ENCODE measurements around the gene DECR2. TPM values are rescaled to one million over a fixed set of nuclear protein-coding genes. Genes with fewer than 3 reads are reported as not detected.
A peak's percentile ranks its signal among the peaks of the same experiment; 100 is the strongest.

Gene DECR2, protein sequence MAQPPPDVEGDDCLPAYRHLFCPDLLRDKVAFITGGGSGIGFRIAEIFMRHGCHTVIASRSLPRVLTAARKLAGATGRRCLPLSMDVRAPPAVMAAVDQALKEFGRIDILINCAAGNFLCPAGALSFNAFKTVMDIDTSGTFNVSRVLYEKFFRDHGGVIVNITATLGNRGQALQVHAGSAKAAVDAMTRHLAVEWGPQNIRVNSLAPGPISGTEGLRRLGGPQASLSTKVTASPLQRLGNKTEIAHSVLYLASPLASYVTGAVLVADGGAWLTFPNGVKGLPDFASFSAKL
- 10.1 TPM for total RNA-seq
- long read RNA-seq, transcript DECR2-201 (9 exons, 1,615 nt) = major isoform, 9 of 19 reads
- long read RNA-seq, partial matches to known transcripts = 1 of 19 reads
- long read RNA-seq, other reads (novel, unspliced or antisense) = 9 of 19 reads

DNA sequence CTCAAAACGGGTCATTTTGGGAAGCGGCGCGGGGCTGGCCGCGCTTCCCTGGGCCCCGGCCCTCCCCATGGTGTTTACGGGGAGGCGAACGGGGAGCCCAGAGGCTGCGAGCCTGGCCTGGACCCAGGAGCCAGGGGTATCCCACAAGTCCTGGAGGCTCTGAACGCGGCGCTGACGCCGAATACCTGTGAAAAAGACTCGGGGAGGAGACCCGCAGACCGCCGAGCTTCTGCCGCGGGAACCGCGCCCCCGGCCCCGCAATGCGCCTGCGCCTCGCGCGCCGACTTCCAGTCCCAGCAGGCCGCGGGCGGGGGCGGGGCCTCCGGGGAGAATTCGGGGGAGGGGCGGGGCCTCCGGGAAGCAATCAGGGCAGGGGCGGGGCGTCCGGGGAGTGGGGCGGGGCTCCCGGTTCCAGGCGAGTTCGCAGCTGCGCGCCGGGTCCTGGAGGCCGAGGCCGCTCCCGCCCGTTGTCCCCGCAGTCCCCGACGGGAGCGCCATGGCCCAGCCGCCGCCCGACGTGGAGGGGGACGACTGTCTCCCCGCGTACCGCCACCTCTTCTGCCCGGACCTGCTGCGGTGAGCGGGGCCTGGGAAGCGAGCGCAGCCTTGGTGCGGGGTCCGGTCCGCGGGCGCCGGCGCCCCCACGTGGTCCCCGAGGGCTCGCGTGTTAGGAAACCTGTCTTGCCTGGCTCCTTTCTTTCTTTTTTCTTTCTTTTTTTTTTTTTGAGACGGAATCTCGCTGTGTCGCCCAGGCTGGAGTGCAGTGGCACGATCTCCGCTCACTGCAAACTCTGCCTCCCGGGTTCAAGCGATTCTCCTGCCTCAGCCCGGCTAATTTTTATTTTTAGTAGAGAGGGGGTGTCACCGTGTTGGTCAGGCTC lies at the start of gene DECR2:
Gene DECR2, plus strand, starts transcription at position 418 of the 881 bp plus-strand sequence. Its CDS starts 79 bp downstream, at position 497.
- intact Hi-C loops (cut with DNase I) = no loop called here
- Histone ChIP-seq H3K4me3 (peak within 1 kb of the TSS; percentile 97), H3K27ac (peak within 1 kb of the TSS; percentile 90), H3K4me1 (peaks cover 15% of the 10 kb centered on the region), H3K9me3 (no peaks in the 10 kb centered on the region), H3K27me3 (ENCODE audit: low read depth) (no peaks in the 10 kb centered on the region), H3K36me3 (peaks cover 4% of the 10 kb centered on the region)
- ATAC-seq (peak; percentile 96), DNase-seq (peak; percentile 97)
- TF ChIP-seq, protein P1, sequence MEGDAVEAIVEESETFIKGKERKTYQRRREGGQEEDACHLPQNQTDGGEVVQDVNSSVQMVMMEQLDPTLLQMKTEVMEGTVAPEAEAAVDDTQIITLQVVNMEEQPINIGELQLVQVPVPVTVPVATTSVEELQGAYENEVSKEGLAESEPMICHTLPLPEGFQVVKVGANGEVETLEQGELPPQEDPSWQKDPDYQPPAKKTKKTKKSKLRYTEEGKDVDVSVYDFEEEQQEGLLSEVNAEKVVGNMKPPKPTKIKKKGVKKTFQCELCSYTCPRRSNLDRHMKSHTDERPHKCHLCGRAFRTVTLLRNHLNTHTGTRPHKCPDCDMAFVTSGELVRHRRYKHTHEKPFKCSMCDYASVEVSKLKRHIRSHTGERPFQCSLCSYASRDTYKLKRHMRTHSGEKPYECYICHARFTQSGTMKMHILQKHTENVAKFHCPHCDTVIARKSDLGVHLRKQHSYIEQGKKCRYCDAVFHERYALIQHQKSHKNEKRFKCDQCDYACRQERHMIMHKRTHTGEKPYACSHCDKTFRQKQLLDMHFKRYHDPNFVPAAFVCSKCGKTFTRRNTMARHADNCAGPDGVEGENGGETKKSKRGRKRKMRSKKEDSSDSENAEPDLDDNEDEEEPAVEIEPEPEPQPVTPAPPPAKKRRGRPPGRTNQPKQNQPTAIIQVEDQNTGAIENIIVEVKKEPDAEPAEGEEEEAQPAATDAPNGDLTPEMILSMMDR (IDR thresholded peaks at IDR 0.05) = peak; percentile 60

DNA sequence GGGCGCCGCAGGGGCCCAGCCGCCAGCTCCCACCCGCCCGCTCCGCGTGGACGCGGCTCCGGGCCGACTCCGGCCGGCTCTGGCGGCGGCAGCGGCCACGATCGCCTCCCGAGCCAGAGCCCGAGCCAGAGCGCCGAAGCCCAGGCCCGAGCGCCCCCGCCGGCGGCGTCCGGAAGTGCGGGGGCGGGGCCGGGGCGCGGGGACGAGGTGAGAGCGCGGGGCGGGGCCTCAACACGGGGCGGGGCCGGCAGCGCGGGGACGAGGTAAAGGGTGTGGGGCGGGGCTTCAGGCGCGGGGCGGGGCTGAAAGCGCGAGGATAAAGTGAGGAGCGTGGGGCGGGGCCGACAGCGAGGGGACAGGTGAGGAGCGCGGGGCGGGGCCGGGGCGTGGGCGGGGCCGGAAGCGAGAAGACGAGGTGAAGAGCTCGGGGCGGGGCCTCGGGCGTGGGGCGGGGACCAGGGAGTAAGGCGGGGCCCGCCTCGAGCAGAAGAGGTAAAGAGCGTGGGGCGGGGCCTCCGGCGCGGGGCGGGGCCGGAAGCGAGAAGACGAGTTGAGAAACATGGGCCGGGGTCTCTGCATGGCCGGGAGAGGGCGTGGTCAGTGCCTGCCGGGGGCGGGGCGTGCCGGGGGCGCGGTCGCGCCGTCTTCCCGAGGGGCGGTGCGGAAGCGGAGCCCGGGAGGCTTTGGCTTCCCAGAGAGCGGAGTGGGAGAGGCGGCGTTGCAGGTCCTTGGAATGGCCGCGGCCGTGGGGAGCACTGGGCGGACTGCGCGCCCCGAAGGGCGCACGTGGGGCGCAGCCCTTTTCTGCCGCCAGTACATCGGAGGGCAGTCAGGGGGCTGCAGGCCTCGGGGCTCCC lies 48.9 kb upstream of the DECR2 start, which contains the start of gene AXIN1:
Gene AXIN1, minus strand, starts transcription at position 177 of the 857 bp plus-strand sequence. CDS start 5,698 bp downstream, outside the sequence.
- Histone ChIP-seq H3K9me3 (no peaks in the 10 kb centered on the region), H3K4me1 (peaks cover 26% of the 10 kb centered on the region), H3K27ac (peak within 1 kb of the TSS; percentile 81), H3K27me3 (ENCODE audit: low read depth) (no peaks in the 10 kb centered on the region), H3K36me3 (no peaks in the 10 kb centered on the region), H3K4me3 (peak within 1 kb of the TSS; percentile 78)
- peak; percentile 96 to 97 for ATAC-seq
- TF ChIP-seq, protein P1 (IDR thresholded peaks at IDR 0.05) = peak; percentile 24
- peak; percentile 100 for DNase-seq
- intact Hi-C loops (cut with DNase I) = no loop called here

DNA sequence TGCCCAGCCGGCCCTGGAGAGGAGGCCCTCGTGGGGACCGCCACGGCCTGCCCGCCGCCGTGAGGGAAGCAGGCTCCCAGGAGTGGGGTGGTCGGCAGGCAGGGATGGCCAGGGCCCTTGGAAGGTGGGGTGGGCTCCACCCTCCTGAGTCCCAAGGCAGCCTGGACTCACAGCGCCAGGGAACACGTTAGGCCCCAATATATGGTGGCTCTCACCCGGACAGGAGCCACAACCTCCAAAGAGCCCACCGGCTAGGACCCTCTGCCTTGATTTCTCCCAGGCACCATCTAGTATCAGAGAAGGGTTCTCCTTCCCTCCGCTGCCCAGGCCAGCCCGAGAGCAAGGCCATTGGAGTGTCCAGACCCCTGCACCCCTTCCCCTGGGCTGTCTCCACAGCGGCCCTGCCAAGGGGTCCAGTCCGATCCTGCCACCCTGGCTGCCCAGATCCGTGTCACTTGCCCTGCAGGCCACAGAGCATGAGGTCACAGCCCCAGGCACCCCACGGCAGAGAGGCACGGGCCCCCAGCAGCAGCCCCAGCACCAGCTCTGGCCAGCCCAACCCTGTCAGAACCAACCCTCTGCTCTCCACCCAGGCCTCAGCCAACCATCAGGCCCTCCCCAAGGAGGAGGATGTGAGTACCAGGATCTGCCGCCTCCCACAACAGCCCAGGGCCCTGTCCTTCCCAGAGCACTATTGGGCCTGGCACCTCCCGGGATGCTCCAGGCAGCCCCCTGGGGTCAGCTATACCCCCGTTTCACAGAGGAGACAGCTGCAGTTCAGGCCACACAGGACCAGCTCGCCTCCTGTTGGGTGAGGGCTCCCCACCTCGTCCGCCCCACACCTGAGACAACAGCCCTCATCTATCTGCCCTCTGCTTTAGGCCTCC lies 48.0 kb upstream of the DECR2 start:
- no peaks in the 10 kb centered on the region for H3K36me3 ChIP-seq
- H3K4me1 ChIP-seq = peaks cover 26% of the 10 kb centered on the region
- DNase-seq (peak; percentile 57), ATAC-seq (no peak)
- H3K27me3 ChIP-seq (ENCODE audit: low read depth) = no peaks in the 10 kb centered on the region
- peak overlapping the region; percentile 56 for H3K4me3 ChIP-seq
- TF ChIP-seq, protein P1 (IDR thresholded peaks at IDR 0.05) = no peak
- intact Hi-C loops (cut with DNase I) = no loop called here
- peak overlapping the region; percentile 79 for H3K27ac ChIP-seq
- no peaks in the 10 kb centered on the region for H3K9me3 ChIP-seq

DNA sequence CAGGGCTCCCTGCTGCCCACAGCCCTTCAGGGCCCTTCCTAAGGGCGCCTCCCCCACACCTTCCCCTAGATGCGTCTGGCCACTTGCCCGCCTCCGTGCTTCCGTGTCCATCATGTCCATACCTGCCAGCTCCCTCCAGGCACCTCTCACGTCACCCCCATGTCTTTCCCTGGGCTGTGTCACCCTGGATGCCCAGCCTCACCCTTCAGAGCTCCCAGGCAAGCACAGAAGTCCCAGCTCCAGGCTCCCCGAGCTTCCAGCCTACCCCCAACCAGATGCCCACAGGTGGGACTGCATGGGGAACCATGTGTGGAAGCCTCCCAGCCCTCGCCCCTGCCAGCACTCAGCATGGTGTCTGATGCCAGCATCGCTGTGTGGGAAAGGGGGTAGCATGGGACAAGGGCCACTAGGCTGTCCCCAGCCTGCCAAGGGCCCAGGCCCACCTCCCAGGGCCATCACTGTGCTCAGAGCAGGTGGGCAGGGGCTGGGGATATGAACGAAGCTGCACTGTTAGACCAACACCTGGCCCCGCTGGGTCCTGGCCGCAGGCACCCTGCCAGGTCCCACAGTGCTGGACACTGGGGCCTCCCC lies 47.3 kb upstream of the DECR2 start:
- Histone ChIP-seq H3K36me3 (no peaks in the 10 kb centered on the region), H3K27me3 (ENCODE audit: low read depth) (no peaks in the 10 kb centered on the region), H3K9me3 (no peaks in the 10 kb centered on the region), H3K4me1 (peaks cover 26% of the 10 kb centered on the region), H3K27ac (no peak overlapping the region), H3K4me3 (no peak overlapping the region)
- no peak for ATAC-seq
- intact Hi-C loops (cut with DNase I) = no loop called here
- DNase-seq = no peak
- TF ChIP-seq, protein P1 (IDR thresholded peaks at IDR 0.05) = no peak
